WI38 (cell line): ENCODE measurements around the gene FREM3.
"Not testable (repeated sequence)": the region's sequence is repeated elsewhere in the genome, so short reads cannot be mapped to it uniquely, and the experiment has no call there.

Source experiments
- H3K4me3 ChIP-seq: 2 replicates; pipeline ENCODE4 v1.5.1; 2011; ENCODE audit warnings: low read depth, mild to moderate bottlenecking, control low read depth, low read length
- TF ChIP-seq, protein P1 (sequence below): IDR thresholded peaks from 2 replicates; pipeline ENCODE4 v1.5.1; 2012; ENCODE audit warnings: low read depth, mild to moderate bottlenecking, control low read depth, low read length

FREM3 gene

DNA sequence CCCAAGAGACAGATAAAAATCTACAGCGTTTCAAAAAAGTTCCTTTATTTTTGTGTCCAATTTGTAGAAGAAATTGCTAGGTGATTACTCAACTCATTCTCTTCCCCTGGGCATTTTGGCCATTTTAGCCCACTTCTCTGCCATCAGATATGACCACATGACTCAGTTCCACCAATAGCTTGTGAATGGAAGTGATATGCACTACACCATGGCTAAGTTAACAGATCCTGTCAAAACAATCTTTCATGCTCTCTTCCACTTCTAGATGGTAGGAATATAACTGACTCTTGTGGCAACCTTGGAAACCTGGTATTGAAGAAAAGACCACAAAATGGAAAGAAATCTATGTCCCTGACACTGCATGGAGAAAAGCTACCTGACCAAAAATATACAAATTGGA lies 26.2 kb upstream of the FREM3 start:
- no peak overlapping the region for H3K4me3 ChIP-seq
- TF ChIP-seq, protein P1, sequence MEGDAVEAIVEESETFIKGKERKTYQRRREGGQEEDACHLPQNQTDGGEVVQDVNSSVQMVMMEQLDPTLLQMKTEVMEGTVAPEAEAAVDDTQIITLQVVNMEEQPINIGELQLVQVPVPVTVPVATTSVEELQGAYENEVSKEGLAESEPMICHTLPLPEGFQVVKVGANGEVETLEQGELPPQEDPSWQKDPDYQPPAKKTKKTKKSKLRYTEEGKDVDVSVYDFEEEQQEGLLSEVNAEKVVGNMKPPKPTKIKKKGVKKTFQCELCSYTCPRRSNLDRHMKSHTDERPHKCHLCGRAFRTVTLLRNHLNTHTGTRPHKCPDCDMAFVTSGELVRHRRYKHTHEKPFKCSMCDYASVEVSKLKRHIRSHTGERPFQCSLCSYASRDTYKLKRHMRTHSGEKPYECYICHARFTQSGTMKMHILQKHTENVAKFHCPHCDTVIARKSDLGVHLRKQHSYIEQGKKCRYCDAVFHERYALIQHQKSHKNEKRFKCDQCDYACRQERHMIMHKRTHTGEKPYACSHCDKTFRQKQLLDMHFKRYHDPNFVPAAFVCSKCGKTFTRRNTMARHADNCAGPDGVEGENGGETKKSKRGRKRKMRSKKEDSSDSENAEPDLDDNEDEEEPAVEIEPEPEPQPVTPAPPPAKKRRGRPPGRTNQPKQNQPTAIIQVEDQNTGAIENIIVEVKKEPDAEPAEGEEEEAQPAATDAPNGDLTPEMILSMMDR: no peak

DNA sequence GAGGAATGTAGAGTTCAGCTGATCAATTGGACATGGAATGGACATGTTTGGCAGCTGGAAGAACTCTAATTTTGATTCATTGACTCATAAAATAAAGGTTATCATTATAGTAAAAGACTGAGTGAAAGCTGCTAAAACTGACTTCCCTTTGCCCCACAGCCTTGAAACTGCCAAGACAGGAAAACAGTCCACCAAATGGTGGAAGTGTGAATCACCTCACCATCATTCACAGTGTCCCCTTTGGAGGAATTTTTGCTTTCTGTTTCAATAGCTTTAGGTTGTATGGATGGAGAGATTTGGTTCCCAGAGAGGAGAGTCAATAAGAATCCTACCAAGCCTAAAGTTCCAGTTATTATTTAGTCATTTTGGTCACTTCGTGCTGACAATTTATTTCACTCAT lies 20.8 kb upstream of the FREM3 start:
- TF ChIP-seq, protein P1: no peak
- H3K4me3 ChIP-seq: no peak overlapping the region

DNA sequence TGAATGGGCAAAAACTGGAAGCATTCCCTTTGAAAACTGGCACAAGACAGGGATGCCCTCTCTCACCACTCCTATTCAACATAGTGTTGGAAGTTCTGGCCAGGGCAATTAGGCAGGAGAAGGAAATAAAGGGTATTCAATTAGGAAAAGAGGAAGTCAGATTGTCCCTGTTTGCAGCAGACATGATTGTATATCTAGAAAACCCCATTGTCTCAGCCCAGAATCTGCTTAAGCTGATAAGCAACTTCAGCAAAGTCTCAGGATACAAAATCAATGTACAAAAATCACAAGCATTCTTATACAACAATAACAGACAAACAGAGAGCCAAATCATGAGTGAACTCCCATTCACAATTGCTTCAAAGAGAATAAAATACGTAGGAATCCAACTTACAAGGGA lies 18.3 kb upstream of the FREM3 start:
- H3K4me3 ChIP-seq: not testable (repeated sequence)

DNA sequence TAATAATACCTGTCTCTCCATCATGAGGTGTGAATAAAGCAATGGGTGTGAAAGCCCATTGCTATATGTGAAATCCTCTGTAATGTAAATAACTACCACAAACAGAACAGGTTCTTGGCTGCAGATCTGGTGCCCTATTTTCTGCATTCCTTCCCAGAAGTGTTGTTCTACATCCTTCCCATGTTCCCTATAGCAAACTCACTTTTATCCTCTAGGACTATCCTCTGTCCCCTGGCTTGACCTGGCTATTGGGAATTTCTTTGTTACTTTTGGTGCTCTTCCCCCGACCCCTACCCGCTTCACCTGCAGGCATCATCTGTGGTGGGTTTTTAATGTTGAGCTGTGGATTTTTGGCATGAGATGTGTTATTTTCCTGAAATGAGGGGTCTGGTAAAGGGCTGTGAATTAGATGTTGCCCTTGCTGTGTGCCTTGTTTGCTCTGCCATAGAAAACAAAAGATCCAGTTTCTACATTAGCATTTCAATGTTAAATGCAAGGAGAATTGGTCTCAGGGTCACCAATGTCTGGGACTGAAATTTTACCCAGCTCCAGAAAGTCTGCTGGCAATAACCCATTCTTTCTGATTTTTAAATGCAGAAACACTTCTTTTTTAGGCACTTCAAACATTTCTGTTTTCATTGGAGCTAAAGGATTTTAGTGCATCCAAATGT lies 13.6 kb upstream of the FREM3 start:
- H3K4me3 ChIP-seq: no peak overlapping the region

DNA sequence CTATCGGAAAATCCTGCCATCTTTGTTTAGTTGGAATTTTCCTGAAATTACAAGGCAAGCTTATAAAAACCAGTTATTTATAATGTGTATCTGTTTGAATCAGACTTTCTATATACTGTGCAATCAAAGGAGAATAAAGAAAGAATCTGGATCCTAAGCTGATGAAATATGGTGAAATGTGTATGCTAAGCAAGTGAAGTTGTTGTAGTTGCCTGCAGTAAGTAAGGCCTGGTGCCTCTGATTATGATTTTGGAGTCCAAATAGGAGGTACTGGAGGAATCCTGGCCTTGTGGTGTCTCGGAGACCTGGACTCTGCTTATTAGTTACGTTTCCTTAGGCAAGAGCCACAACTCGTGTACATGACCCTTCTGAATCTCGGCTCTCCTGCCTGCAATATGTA lies 13.1 kb upstream of the FREM3 start:
- H3K4me3 ChIP-seq: no peak overlapping the region
- TF ChIP-seq, protein P1: no peak

More for the DNA sequence above, 13.6 kb upstream of the FREM3 start:
- TF ChIP-seq, protein P1: no peak

DNA sequence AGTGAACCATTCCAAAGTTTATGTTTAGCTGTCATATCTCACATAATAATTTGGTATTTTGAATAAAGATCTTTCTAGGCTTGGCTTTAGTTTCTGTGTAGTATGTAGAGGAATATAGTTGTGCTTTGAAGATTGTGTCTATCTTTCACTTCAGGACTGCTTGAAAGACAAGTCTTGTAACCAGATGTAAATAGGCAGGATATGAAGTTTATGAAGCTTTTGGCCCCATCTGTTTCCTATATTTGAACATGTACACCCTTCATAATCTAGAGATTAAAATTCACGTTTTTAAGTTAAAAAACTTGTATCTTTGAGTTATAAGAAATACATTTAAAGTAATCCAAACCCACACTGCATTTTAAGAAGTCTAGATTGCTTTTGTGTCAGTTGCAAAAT lies 11.7 kb upstream of the FREM3 start:
- no peak overlapping the region for H3K4me3 ChIP-seq
- TF ChIP-seq, protein P1: no peak

DNA sequence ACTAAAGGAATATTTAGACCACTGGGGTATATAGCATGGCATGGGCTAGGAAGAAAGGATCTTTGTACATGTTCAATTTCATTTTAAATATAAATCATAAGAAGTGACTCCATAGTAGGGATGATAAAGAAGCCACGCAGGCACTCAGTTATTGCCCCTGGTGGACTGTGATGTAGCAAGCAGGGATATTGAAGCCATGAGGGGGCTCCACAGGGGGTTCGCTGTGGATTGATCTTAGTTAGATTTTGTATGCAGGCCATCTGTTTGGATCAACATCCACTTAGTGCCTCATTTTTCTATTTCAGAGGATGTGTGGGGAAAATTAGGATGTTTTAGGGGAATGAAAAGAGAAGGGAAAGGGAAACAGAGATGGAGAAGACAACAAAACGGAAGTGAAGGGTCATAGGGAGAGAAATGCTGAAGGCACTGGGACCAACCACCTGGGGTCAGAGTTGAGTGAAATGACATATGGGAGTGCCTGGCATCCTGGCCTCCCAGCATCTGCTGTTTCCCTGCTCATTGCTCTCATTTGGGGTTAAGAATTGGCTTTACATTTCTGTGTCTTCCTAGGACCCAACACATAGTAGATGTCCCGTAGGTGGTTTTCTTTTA lies 11.2 kb upstream of the FREM3 start:
- H3K4me3 ChIP-seq: no peak overlapping the region
- TF ChIP-seq, protein P1: no peak

DNA sequence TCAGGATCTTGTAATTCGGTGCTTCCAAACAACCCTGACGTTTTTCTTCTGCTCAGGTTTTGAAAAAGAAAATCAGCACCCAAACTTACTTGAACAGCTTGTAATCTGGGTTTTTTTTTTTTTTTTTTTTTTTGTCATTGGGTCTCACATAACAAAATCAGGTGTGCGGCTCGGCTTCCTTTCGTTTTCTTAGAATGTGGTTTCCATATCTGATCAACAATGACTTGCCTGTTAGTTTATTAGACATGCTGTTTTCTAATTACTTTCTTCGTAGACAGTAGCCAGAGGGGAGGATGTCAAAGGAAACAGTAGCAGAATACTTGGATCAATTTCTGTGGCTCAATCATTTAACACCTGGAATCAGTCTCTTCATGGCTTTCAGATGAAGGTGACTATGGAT lies 890 bp upstream of the FREM3 start:
- no peak overlapping the region for H3K4me3 ChIP-seq
- TF ChIP-seq, protein P1: no peak
